HG03571 (cell line): ENCODE measurements around the gene PPIF.
"Not testable (repeated sequence)": the region's sequence is repeated elsewhere in the genome, so short reads cannot be mapped to it uniquely, and the experiment has no call there.

Experiments used
- ATAC-seq: cut with Tn5 transposase; IDR thresholded peaks from one replicate; pipeline ENCODE4 v1.9.1; 2021; ENCODE audit not compliant: unreplicated experiment

PPIF gene

GRCh38 chr10:79329529-79329928 lies 17.7 kb upstream of the PPIF start:
- ATAC-seq = no peak

GRCh38 chr10:79331226-79331625 lies 16.0 kb upstream of the PPIF start:
- no peak for ATAC-seq

DNA sequence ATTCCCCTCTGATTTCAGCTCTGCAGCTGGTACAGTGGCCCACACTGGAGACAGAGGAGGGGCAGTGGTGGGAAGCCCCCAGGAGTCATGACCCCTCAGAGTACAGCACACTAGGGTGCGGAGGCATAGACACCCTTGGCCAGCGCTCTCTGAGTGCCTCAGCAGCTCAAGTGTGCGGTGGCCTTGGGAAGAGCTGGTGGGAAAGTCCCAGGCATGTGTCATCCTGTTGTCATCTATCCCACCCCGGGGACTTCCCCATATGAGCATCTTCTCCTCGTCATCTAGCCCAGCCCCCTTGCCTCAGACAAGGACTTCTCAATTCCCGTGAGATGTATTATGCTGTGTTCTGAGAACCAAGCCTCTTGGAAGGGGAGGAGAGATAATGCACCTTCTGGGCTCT lies 15.6 kb upstream of the PPIF start:
- peak; percentile 59 for ATAC-seq

- ATAC-seq = not testable (repeated sequence)
These were observed 14.5 kb upstream of the PPIF start for GRCh38 chr10:79332610-79333315.

DNA sequence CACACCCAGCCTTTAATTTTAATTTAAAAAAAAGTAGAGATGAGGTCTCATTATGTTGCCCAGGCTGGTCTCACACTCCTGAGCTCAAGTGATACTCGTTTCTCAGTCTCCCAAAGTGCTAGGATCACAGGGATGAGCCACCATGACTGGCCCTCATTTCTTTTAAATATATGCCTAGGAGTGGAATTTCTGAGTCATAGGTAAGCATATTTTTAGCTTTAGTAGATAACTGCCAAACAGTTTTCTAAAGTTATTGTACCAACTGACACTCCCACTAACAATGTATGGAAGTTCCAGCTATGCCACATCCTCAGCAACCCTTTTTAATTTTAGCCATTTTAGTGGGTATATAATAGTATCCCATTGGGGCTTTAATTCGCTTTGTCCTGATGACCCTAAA lies 13.8 kb upstream of the PPIF start:
- no peak for ATAC-seq

DNA sequence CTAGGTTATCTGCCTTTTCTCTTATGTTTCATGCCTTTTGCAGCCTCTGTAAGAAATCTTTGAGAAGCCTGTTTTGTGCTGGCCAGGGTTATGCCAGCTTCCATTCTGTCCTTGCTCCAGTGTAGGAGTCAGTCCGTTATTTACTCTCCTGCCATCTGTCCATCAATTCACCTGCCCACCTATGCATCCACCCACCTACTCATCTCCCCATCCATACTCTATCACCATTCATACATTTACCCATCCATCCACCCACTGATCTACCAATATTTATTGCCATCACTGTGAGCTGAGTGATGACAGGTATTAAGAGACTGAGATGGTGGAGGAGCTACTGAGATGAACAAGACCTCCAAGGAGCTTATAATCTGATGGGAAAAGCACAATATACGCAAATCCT lies 12.7 kb upstream of the PPIF start:
- no peak for ATAC-seq

GRCh38 chr10:79335094-79335469 lies 12.2 kb upstream of the PPIF start:
- no peak for ATAC-seq

GRCh38 chr10:79335470-79336235 lies 11.6 kb upstream of the PPIF start:
- ATAC-seq = no peak

- ATAC-seq = no peak
These were observed 11.0 kb upstream of the PPIF start for GRCh38 chr10:79336276-79336675.

- ATAC-seq = no peak
These were observed 10.5 kb upstream of the PPIF start for GRCh38 chr10:79336739-79337138.

GRCh38 chr10:79337783-79338469 lies 9.3 kb upstream of the PPIF start:
- not testable (repeated sequence) for ATAC-seq

GRCh38 chr10:79339266-79339665 lies 8.0 kb upstream of the PPIF start:
- ATAC-seq = no peak

DNA sequence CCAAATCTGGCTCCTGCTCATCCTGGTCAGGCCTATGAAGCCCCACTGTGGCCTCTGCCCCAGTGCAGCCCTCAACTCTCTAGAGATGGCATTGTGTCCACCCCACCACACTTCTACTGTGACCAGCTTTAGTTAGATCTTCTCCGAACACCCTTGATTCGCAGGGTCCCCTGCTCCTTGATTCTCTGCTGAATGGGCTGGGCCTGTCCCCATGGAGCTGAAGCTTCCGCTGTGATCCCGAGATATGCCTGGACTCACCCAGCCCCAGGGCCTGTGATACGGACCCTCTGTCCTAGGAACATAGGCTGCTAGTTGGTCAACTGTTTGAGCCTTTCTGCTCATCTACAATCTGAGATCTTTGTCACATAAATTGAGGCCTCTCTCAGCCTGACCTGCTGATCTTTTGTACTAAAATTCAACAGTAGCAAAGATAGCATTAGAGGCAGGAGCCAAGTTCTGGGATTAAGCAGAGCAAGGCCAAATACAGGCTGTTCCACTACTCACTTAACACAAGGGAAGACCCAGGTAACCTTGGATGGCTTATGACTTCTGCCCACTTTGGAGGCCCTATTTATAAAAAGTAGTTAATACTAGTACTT lies 6.5 kb upstream of the PPIF start:
- ATAC-seq = no peak

- ATAC-seq = no peak
These were observed 4.9 kb upstream of the PPIF start for GRCh38 chr10:79342295-79342761.

GRCh38 chr10:79342811-79343561 lies 4.3 kb upstream of the PPIF start:
- ATAC-seq = no peak

- ATAC-seq = no peak
These were observed 2.6 kb upstream of the PPIF start for GRCh38 chr10:79344502-79345195.

DNA sequence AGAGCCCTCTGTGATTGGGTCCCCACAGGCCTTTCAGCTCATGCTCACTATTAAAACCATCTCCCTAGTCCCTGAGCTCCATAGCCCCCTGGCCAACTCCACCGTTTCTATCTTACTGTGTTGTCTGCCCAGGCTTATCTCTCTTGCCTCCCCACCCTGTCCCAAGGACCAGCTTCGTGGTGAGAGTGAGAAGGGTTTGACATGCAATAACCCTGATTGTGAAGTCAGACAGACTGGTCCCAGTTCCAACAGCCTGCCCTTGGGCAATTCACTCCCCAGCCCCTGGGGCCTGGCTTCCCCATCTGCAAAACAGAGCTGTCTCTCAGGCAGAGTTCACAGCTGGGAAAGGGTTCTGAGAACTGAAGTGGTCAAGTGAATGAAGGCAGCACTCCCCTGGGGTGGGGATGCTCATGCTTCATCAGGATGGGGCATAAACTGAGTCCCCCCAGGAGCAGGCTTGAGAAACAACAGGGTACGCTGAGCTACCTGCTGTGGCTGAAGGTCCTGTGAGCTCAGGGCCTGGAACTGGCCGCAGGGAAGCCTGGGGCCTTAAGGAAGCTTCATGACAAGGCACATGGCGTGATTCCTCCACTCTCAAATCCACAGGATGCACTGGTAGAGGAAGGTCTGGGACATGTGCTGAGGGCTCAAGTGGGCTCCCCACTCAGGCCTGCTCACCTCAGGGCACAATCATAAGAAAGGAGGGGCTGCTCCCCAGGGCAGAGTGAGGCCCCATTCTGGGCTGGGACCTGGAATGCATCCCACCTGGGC lies 1.8 kb upstream of the PPIF start:
- ATAC-seq = no peak

DNA sequence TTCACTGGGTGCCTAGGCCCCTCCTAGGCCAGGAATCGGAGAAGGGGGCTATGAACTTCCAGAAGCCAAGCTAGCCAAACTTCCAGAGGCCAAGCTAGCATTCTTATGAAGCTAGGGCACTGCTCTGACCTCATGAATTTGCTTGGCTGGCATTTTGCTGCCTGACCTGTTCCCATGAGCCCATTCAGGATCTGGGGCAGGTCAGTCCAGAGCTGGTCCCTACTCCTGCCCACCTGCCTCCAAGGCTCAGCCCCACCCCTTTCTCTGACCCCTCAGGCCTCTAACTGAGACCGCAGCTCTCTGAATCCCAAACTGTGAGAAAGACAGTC lies 1.3 kb upstream of the PPIF start:
- no peak for ATAC-seq

GRCh38 chr10:79346388-79347225 lies 662 bp upstream of the PPIF start:
- no peak for ATAC-seq
